Fibroblast of skin of right quadriceps (primary cell): ENCODE data around the gene TNKS1BP1.
"Not testable (repeated sequence)": the region's sequence is repeated elsewhere in the genome, so short reads cannot be mapped to it uniquely, and the experiment has no call there.

Source experiments
- DNase-seq: peaks from one replicate; pipeline ENCODE4 v3.0.0-alpha.2; 2013

The TNKS1BP1 gene

GRCh38 chr11:57287884-57288283 lies 36.9 kb downstream of the TNKS1BP1 start:
- DNase-seq = no peak

GRCh38 chr11:57283231-57283990 lies 41.3 kb downstream of the TNKS1BP1 start:
- peak; percentile 19 for DNase-seq

GRCh38 chr11:57281546-57281945 lies 43.2 kb downstream of the TNKS1BP1 start:
- not testable (repeated sequence) for DNase-seq

GRCh38 chr11:57279116-57279515 lies 45.6 kb downstream of the TNKS1BP1 start:
- DNase-seq = peak; percentile 75

- peak; percentile 15 for DNase-seq
These were observed 46.0 kb downstream of the TNKS1BP1 start for GRCh38 chr11:57278721-57279095.

GRCh38 chr11:57277845-57278720 lies 46.7 kb downstream of the TNKS1BP1 start:
- peak; percentile 87 for DNase-seq

- no peak for DNase-seq
These were observed 47.6 kb downstream of the TNKS1BP1 start for GRCh38 chr11:57276971-57277675.

- no peak for DNase-seq
These were observed 48.4 kb downstream of the TNKS1BP1 start for GRCh38 chr11:57276169-57276970.

GRCh38 chr11:57275582-57275981 lies 49.2 kb downstream of the TNKS1BP1 start:
- peak; percentile 19 for DNase-seq

- DNase-seq = no peak
These were observed 49.8 kb downstream of the TNKS1BP1 start for GRCh38 chr11:57274904-57275498.

GRCh38 chr11:57273448-57274058 lies 51.2 kb downstream of the TNKS1BP1 start:
- no peak for DNase-seq

GRCh38 chr11:57269571-57270021 lies 55.2 kb downstream of the TNKS1BP1 start:
- no peak for DNase-seq

GRCh38 chr11:57266157-57266556 lies 58.6 kb downstream of the TNKS1BP1 start:
- DNase-seq = no peak

- DNase-seq = no peak
These were observed 61.4 kb downstream of the TNKS1BP1 start for GRCh38 chr11:57263351-57263750.

- DNase-seq = no peak
These were observed 62.6 kb downstream of the TNKS1BP1 start for GRCh38 chr11:57262157-57262556.

GRCh38 chr11:57260937-57261783 lies 63.6 kb downstream of the TNKS1BP1 start:
- no peak for DNase-seq

GRCh38 chr11:57256119-57256518 lies 68.6 kb downstream of the TNKS1BP1 start:
- DNase-seq = no peak

GRCh38 chr11:57255618-57256017 lies 69.1 kb downstream of the TNKS1BP1 start:
- DNase-seq = no peak

GRCh38 chr11:57254631-57255030 lies 70.1 kb downstream of the TNKS1BP1 start:
- DNase-seq = no peak

GRCh38 chr11:57251491-57252104 lies 73.2 kb downstream of the TNKS1BP1 start:
- DNase-seq = peak; percentile 33
